ENCODE results near the gene C10orf90. TPM values are rescaled to one million over a fixed set of nuclear protein-coding genes. Genes with fewer than 3 reads are reported as not detected.

C10orf90 gene
- total RNA-seq, 2 donors from 2014 or later, result 0.43 TPM; not detected in 1

DNA sequence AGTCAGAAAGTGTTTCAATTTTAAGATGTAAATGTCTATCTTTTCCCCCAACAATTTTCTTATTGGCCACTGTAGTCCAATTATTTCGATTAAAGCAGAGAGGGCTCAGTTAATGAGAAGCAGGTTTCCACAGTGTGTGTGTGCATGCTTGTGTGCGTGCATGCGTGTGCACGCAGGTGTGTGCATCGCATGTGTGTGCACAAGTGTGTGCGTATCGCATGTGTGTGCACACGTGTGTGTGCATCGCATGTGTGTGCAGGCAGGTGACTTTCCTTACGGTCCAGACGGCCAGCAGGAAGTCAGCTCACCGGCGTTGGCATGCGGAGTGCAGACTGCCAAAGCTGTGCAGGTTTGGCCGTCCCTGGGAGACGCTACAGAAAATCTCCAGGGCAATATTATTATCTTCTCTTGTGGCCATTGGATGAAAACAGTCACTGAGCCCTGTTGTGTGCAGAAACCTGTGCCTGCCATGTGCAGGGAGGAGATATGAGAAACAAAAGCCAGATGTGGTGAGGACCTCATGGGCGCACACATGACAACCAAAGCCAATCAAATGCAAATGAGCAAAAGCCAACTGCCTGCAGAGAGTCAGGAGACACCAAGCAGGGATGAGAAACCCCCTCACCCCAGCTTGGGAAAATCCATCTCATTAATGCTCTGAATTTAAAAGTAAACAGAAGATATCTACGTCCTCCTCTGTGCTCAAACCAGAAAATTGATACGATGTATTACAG, 70.4 kb downstream of the C10orf90 start:
- Histone ChIP-seq H3K36me3 (no peaks in the 10 kb centered on the region), H3K9me3 (no peaks in the 10 kb centered on the region), H3K27me3 (no peaks in the 10 kb centered on the region), H3K4me1 (no peaks in the 10 kb centered on the region), H3K4me3 (no peak overlapping the region), H3K27ac (no peak overlapping the region)
- TF ChIP-seq, protein P1, sequence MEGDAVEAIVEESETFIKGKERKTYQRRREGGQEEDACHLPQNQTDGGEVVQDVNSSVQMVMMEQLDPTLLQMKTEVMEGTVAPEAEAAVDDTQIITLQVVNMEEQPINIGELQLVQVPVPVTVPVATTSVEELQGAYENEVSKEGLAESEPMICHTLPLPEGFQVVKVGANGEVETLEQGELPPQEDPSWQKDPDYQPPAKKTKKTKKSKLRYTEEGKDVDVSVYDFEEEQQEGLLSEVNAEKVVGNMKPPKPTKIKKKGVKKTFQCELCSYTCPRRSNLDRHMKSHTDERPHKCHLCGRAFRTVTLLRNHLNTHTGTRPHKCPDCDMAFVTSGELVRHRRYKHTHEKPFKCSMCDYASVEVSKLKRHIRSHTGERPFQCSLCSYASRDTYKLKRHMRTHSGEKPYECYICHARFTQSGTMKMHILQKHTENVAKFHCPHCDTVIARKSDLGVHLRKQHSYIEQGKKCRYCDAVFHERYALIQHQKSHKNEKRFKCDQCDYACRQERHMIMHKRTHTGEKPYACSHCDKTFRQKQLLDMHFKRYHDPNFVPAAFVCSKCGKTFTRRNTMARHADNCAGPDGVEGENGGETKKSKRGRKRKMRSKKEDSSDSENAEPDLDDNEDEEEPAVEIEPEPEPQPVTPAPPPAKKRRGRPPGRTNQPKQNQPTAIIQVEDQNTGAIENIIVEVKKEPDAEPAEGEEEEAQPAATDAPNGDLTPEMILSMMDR (IDR thresholded peaks at IDR 0.05), result no peak
- DNase-seq (ENCODE audit: low spot score), result no peak

DNA sequence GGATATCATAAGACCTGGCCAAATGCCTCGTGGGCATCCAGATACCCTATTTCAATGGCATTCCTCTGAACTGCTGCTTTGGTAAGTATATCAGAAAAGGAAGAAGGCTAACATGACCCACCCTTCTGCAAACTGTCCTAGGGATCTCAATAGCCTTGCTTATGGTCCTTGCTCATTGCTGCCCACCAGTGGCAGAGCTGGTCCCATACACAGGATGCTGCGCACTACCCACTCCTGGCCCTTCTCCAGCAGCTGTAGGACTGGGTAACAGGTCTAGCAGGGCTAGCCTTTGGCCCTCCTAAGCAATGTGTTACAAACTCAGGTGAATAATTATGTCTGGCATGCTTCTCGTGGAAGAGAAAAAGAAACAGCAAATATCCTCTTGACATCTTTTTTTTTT, 72.5 kb downstream of the C10orf90 start:
- H3K9me3 ChIP-seq, result no peaks in the 10 kb centered on the region
- H3K27ac ChIP-seq, result no peak overlapping the region
- H3K27me3 ChIP-seq, result no peaks in the 10 kb centered on the region
- TF ChIP-seq, protein P1 (IDR thresholded peaks at IDR 0.05), result peak in 1 of 2 donors; percentile 34
- H3K4me3 ChIP-seq, result no peak overlapping the region
- DNase-seq (ENCODE audit: low spot score), result no peak
- no peaks in the 10 kb centered on the region for H3K36me3 ChIP-seq
- H3K4me1 ChIP-seq, result no peaks in the 10 kb centered on the region

DNA sequence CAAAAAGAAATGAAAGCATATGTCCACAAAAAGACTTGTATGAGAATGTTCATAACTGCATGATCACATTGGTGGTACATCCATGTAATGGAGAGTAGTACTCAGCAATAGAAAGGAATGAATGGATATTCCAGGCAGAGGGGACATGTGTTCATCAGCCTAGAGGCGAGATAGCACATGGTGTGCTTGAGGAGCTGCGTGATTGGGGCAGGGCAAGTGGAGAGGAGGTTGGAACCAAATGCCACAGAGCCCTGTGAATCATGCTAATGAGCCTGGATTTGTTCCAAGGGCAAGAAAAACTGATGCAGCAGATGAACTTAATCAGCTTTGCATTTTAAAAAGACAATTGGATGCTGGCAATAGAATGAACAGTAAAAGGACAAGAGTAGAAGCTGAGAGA, 73.3 kb downstream of the C10orf90 start:
- no peak for DNase-seq (ENCODE audit: low spot score)
- H3K4me3 ChIP-seq, result no peak overlapping the region
- no peaks in the 10 kb centered on the region for H3K36me3 ChIP-seq
- H3K9me3 ChIP-seq, result no peaks in the 10 kb centered on the region
- TF ChIP-seq, protein P1 (IDR thresholded peaks at IDR 0.05), result no peak
- no peaks in the 10 kb centered on the region for H3K27me3 ChIP-seq
- H3K27ac ChIP-seq, result no peak overlapping the region
- no peaks in the 10 kb centered on the region for H3K4me1 ChIP-seq

DNA sequence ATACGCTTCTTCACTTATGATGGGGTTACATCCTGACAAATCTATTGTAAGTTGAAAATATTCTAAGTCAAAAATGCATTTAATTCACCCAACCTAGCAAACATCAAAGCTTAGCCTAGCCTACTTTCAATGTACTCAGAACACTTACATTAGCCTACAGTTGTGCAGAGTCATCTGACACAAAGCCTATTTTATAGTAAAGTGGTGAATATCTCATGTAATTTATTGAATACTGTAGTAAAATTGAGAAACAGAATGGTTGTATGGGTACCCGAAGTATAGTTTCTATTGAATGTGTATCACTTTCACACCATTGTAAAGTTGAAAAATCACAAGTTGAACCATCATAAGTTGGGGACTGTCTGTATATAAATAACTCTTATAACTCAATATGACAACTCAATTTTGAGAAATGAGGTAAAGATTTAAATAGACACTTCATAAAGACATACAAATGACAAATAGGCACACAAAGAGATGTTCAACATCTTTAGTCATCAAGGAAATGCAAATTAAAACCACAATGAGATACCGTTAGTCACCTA, 73.9 kb downstream of the C10orf90 start:
- H3K36me3 ChIP-seq, result no peaks in the 10 kb centered on the region
- DNase-seq (ENCODE audit: low spot score), result no peak
- H3K4me1 ChIP-seq, result no peaks in the 10 kb centered on the region
- no peaks in the 10 kb centered on the region for H3K27me3 ChIP-seq
- no peak overlapping the region for H3K4me3 ChIP-seq
- no peaks in the 10 kb centered on the region for H3K9me3 ChIP-seq
- no peak overlapping the region for H3K27ac ChIP-seq
- TF ChIP-seq, protein P1 (IDR thresholded peaks at IDR 0.05), result no peak

DNA sequence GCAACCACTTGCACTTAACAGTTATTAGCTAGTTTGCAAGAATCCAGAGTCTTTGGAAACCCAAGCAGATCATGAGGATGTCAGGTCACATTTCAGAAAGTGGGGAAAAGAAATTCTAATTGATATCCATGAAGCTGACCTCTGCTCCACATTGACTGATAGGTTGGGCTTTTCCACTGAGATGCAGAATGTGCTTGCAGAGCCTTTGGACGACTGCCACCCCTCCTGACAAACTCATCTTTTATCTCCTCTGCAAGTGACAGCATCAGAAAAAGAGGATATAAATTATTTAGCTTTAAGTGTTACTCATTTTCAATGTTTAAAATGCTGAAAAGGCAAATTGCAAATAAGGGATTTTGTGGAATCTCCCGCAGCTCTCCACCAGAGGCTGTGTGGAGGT, 75.3 kb downstream of the C10orf90 start:
- Histone ChIP-seq H3K9me3 (no peaks in the 10 kb centered on the region), H3K36me3 (no peaks in the 10 kb centered on the region), H3K27me3 (no peaks in the 10 kb centered on the region), H3K27ac (no peak overlapping the region), H3K4me3 (no peak overlapping the region), H3K4me1 (no peaks in the 10 kb centered on the region)
- no peak for DNase-seq (ENCODE audit: low spot score)
- TF ChIP-seq, protein P1 (IDR thresholded peaks at IDR 0.05), result no peak

Measured in right atrium auricular region (tissue), 2 donors.